ENCODE data around the gene GALNT17. TPM values are rescaled to one million over a fixed set of nuclear protein-coding genes. Genes with fewer than 3 reads are reported as not detected.

The GALNT17 gene
- total and polyA plus RNA-seq, 12 donors = 0.94 to 37.5 (median 8.1) TPM

- intact Hi-C loops (cut with DNase I) = no loop called here
- Histone ChIP-seq H3K36me3 (replicated peaks in 1 of 2) (no peaks in the 10 kb centered on the region), H3K27me3 (no peaks in the 10 kb centered on the region), H3K9me3 (replicated peaks in 1 of 3) (no peaks in the 10 kb centered on the region), H3K27ac (no peak overlapping the region), H3K4me1 (replicated peaks in 1 of 2) (no peaks in the 10 kb centered on the region), H3K4me3 (no peak overlapping the region)
- DNase-seq = no peak
- TF ChIP-seq POLR2A (IDR thresholded peaks at IDR 0.05) = no peak
- TF ChIP-seq CTCF (IDR thresholded peaks at IDR 0.05) = no peak
- 93 to 96% (median 95%) methylated on average over 6 of the region's 6 CpGs for WGBS, 4 donors
Measured at GRCh38 chr7:71482284-71482683, 350.3 kb downstream of the GALNT17 start.

- DNase-seq = no peak
- 91 to 94% (median 93%) methylated on average over 2 to 3 of the region's 3 CpGs for WGBS, 4 donors
- Histone ChIP-seq H3K27ac (no peak overlapping the region), H3K27me3 (no peaks in the 10 kb centered on the region), H3K4me3 (no peak overlapping the region), H3K4me1 (replicated peaks in 1 of 2) (no peaks in the 10 kb centered on the region), H3K9me3 (replicated peaks in 1 of 3) (no peaks in the 10 kb centered on the region), H3K36me3 (replicated peaks in 1 of 2) (no peaks in the 10 kb centered on the region)
- intact Hi-C loops (cut with DNase I) = no loop called here
- TF ChIP-seq CTCF (IDR thresholded peaks at IDR 0.05) (no peak), POLR2A (IDR thresholded peaks at IDR 0.05) (no peak)
Measured at GRCh38 chr7:71484380-71484779, 352.4 kb downstream of the GALNT17 start.

GRCh38 chr7:71485586-71485985, 353.6 kb downstream of the GALNT17 start:
- DNase-seq = no peak
- 85 to 93% (median 89%) methylated on average over 3 of the region's 3 CpGs for WGBS, 4 donors
- no peaks in the 10 kb centered on the region for H3K36me3 ChIP-seq (replicated peaks in 1 of 2)
- no peaks in the 10 kb centered on the region for H3K27me3 ChIP-seq
- no peak for TF ChIP-seq POLR2A (IDR thresholded peaks at IDR 0.05)
- no peak for TF ChIP-seq CTCF (IDR thresholded peaks at IDR 0.05)
- no peaks in the 10 kb centered on the region for H3K9me3 ChIP-seq (replicated peaks in 1 of 3)
- H3K4me3 ChIP-seq = no peak overlapping the region
- H3K4me1 ChIP-seq (replicated peaks in 1 of 2) = no peaks in the 10 kb centered on the region
- intact Hi-C loops (cut with DNase I) = no loop called here
- H3K27ac ChIP-seq = no peak overlapping the region

GRCh38 chr7:71486414-71486813, 354.5 kb downstream of the GALNT17 start:
- intact Hi-C loops (cut with DNase I) = no loop called here
- H3K27me3 ChIP-seq = no peaks in the 10 kb centered on the region
- no peak for DNase-seq
- no peak for TF ChIP-seq CTCF (IDR thresholded peaks at IDR 0.05)
- no peak for TF ChIP-seq POLR2A (IDR thresholded peaks at IDR 0.05)
- 91 to 93% (median 92%) methylated on average over 4 to 5 of the region's 5 CpGs for WGBS, 4 donors
- H3K4me1 ChIP-seq (replicated peaks in 1 of 2) = no peaks in the 10 kb centered on the region
- no peak overlapping the region for H3K27ac ChIP-seq
- no peaks in the 10 kb centered on the region for H3K9me3 ChIP-seq (replicated peaks in 1 of 3)
- H3K36me3 ChIP-seq (replicated peaks in 1 of 2) = no peaks in the 10 kb centered on the region
- H3K4me3 ChIP-seq = no peak overlapping the region
